GM19455 (cell line): ENCODE results near the gene CHD1.

Source experiments
- ATAC-seq: cut with Tn5 transposase; IDR thresholded peaks from one replicate; pipeline ENCODE4 v1.9.1; 2021; ENCODE audit not compliant: unreplicated experiment

CHD1 gene

DNA sequence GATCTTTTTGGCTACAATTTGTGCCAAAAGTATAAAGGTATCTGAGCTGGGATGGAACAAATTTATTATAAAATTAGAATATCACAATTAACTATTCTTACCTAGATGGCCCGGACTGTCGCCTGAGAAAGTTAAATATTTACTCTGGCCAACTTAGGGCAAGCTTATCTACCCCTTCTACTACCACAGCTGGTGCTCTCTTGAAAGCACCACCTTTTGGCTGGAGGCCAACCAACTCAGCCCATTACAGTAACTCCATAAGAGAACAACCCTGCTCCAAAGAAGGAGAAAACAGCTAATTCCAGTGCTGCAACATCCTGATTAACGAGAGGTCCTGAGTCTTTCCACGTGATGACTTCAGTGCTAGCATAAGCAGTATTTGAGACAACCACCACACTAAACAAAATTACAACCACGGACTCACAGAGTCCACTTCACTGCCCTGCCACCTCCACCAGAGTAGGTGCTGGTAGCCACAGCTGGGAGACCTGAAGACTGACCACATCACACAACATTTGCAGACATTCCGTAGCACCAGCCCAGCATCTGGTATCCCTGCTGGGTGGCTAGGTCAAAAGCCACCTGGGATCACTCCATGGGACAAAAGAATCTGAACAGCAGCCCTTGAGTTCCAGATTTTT, 112.1 kb downstream of the CHD1 start:
- no peak for ATAC-seq

DNA sequence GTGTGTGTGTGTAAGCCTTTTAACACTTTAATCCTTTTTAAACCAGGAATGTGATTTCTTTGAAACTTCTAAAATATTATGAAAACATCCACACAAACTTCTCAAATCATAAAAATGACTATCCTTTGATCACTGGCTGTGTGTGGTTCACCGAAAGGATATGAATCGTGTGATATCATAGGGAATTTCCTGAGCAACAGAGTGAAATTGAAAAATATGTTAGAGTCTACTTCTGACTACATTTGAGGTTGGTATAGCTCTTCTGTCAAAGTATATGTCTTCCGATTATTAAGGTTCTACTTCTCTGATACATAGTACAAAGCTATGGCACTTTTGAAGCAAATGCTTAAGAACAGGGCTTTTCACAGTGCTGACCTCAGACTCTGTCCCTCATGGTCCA, 115.1 kb downstream of the CHD1 start:
- no peak for ATAC-seq

DNA sequence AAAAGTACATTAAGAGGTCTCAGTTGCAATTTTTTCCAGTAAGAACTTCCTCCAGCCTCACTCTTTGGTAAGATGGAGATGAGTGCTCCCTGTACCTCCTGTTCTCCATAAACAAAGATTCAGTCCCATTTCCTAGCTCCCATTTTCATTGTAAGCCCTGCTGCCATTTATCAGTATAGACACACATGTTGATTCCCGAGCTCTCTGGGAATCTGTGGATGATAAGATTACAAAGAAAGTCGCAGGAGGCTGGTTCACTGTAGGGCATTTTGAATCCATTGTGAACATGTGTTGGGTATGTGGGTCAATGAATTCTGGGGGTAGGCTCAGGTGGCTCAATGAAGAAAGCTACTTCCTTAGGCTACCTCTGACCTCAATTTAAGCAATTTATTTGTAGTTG, 118.6 kb downstream of the CHD1 start:
- no peak for ATAC-seq

DNA sequence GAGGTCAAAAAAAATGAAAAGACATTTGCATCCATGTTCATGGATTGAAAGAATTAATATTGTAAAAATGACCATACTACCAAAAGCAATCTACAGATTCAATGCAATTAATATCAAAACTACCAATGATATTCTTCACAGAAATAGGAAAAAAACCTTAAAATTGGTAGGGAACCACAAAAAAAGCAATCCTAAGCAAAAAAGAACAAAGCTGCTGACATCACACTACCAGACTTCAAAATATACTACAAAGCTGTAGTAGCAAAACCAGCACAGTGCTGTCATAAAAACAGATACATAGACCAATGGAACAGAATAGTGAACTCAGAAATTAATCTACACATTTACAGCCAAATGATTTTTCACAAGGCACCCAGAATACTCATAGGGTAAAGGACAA, 121.0 kb downstream of the CHD1 start:
- ATAC-seq: no peak

GRCh38 chr5:98805070-98805469, 123.7 kb downstream of the CHD1 start:
- ATAC-seq: no peak

DNA sequence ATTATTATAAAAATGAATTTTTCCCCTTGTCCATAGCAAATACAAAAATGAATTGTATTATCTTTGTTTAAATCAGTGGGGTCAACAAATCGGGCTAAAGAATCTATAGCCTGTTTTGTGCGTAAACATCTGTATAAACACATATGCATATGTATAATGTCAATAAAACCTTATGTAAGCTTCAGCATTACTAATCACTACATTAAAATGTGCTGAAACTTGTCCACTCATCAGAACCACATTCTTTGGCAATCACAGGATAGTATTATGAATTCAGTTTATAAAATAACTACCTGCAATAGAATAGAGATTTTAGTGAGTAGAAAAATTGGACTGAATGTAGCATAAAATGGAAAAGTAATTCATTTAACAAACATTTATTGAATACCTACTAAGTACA, 124.7 kb downstream of the CHD1 start:
- no peak for ATAC-seq
